Activated CD4-positive, alpha-beta T cell treated with anti-CD3 and anti-CD28 coated beads for 4 hours (primary cell): ENCODE measurements around the gene TUBB4A.
"Not testable (repeated sequence)": the region's sequence is repeated elsewhere in the genome, so short reads cannot be mapped to it uniquely, and the experiment has no call there.

ENCODE experiments used
- DNase-seq, 2 donors: peaks; one replicate each; pipeline ENCODE4 v3.0.0-alpha.2; 2020

The TUBB4A gene

GRCh38 chr19:6501740-6502648, at the start of gene TUBB4A:
Gene TUBB4A, minus strand, starts transcription at chr19:6502309. Its CDS starts 97 bp downstream, at chr19:6502212.
- peak in 1 of 2 donors; percentile 39 for DNase-seq

- DNase-seq: no peak
Observed at GRCh38 chr19:6551091-6551490, 49.0 kb upstream of the TUBB4A start.

GRCh38 chr19:6550679-6551078, 48.6 kb upstream of the TUBB4A start:
- not testable (repeated sequence) for DNase-seq

DNA sequence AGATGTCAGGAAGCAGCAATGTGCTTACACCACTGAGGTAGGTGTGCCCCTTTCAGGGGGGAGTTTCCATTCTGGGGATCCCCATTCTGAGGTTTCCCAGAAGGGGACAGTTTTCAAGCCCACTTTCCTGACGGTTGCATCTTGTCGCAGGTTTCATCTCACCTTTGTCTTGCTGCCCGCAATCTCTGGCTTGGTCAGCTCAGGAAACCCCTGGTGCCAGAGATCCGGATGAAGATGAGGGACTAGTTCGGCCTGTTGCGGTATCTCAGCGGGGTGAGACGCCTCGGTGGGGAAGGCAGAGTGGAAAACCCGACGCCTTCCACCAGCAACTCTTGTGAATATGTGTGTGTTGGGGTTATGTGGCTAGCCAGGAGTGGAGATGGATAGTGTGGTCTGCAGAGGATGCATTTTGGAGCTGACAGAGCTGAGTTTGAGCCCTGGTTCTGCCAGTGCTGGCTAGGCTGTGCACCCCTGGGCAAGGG, 41.8 kb upstream of the TUBB4A start:
- DNase-seq: no peak

GRCh38 chr19:6540918-6541689, 39.0 kb upstream of the TUBB4A start:
- no peak for DNase-seq

GRCh38 chr19:6539514-6539913, 37.4 kb upstream of the TUBB4A start:
- DNase-seq: no peak

DNA sequence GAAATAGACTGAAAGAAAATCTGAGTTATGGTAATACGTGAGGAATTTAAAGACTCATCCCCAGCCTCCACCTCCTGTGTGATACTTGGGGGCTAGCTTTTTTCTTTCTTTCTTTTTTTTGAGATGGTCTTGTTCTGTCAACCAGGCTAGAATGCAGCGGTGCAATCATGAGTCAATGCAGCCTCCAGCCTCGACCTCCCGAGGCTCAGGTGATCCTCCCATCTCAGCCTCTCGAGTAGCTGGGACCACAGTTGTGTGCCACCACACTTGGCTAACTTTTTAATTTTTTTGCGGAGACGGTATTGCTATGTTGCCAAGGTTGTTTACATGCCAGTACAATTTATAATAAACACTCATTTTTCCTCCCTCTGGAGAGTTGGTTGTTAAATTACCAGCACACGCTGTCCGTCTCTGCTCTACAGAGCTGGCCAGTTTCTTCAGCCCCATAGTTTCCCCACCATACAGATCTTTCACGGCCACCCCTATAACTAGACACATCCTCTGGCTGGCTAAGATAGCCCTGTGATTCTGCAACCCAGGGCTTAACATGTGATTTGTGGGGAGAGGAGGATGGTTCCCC, 33.5 kb upstream of the TUBB4A start:
- no peak for DNase-seq

- DNase-seq: no peak
Observed at GRCh38 chr19:6534451-6535093, 32.5 kb upstream of the TUBB4A start.

DNA sequence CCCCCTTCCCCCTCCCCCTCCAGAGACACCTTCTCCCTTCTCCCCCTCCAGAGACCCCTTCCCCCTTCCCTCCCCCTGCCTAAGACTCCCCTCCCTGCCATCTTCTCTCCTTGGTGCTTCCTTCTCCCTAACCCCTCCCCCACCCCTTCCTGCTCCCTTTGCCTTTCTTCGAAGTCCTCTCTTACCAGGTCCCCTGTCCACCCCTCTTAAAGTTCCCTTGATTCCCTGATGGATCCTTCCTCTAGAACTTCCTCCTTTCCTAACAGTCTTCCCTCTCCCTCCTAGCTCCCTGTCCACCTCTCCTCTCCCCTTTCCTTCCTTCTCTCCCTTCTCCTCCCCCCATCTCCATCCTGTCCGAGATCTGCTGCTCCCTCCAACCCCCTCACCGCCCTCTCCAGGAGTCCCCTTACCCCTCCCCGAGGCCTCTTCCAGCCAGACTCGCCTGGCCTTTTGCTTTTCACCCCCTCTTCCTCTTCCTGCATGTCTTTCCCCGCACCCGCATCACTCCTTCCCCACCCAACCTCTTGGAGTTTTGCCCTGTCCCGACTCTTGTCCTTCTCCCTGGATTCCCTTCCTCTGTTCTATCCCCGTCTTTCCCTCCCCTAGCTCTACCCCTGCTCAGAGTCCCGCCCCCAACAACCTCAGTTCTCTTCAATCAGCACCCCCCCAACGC, 31.8 kb upstream of the TUBB4A start:
- DNase-seq: no peak

DNA sequence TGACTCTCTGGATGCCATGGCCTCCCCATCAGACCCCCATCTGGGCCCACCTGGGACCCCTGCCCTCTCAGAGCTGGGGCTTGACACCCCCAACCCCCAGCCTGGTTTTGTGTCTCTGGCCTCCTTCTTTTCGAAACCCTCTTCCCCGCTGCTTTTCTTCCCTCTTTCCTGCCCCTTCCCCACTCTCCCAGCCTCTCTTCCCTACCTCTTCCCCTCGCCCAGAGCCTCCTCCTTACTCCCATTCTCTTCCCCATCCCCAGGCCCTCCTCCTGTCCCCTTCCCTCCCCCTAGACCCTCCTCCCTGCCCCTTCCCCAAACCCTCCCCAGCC, 30.9 kb upstream of the TUBB4A start:
- no peak for DNase-seq

GRCh38 chr19:6532244-6532999, 30.3 kb upstream of the TUBB4A start:
- DNase-seq: no peak

GRCh38 chr19:6531956-6532243, 29.8 kb upstream of the TUBB4A start:
- DNase-seq: no peak

GRCh38 chr19:6531163-6531955, 29.2 kb upstream of the TUBB4A start:
- DNase-seq: peak in 1 of 2 donors; percentile 18

DNA sequence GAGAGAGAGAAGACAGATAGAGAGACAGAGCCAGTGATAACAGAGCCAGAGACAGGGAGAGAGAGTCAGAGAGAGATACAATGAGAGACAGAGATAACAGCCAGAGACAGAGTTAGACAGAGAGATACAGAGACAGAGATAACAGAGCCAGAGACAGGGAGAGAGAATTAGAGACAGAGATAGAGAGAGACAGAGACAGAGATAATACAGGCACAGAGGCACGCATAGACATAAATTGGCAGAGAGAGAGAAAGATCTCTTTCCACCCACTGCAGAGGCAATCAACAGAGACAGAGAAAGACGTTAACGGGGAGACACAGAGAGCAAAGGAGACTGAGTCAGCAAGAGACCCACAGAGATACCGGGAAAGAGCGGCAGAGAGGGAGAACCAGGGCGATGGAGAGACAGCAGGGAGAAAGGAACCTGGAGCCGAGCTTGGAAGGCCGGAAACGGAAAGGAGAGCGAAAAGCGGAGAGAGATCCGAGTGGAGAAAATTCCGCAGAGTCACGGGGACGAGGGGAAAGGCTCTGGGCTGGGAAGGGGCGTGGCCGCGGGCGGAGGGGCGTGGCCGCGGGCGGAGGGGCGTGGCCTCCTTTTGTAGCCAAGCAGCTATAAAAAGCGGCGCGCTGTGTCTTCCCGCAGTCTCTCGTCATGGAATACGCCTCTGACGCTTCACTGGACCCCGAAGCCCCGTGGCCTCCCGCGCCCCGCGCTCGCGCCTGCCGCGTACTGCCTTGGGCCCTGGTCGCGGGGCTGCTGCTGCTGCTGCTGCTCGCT, 28.5 kb upstream of the TUBB4A start, which contains the start of gene TNFSF9:
TNFSF9 (plus strand) TSS at position 641 of the 777 bp plus-strand sequence; CDS start at position 652, 11 bp downstream.
- peak; percentile 77 to 82 for DNase-seq

DNA sequence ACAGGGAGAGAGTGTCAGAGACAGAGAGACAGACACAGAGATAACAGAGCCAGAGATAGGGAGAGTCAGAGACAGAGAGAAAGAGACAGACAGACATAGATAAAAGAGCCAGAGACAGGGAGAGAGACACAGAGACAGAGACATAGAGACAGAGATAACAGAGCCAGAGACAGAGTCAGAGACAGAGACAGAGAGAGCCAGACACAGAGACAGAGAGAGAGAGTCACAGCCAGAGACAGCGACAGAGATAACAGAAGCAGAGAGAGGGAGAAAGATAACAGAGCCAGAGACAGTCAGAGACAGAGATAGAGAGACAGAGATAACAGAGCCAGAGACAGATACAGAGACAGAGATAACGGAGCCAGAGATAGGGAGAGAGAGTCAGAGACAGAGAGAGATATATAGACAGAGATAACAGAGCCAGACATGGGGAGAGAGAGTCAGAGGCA, 27.9 kb upstream of the TUBB4A start:
- no peak for DNase-seq

GRCh38 chr19:6529351-6529750, 27.2 kb upstream of the TUBB4A start:
- no peak for DNase-seq

DNA sequence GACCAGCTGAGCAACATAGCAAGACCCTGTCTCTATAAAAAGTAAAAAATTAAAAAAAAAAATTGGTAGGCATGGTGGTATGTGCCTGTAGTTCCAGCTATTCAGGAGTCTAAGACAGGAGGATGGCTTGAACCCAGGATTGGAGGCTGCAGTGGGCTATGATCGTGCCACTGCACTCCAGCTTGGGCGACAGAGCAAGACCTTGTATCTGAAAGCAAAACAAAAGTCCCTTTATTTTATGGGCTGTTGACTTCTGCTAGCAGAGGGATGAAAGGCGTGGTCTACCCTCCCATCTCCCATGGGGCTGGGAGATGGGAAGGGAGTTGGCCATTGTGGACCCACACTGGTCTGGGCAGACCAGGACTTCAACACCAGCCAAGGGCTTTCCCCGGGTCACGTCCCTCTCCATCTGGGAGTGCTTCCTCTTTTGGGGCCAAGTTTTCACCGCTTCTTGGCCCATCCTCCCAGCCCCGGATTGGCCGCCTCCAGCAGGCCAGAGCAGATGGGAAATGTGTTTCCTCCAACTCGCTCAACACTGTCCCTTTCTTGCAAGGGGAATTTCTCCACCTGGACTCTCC, 26.5 kb upstream of the TUBB4A start:
- DNase-seq: no peak

DNA sequence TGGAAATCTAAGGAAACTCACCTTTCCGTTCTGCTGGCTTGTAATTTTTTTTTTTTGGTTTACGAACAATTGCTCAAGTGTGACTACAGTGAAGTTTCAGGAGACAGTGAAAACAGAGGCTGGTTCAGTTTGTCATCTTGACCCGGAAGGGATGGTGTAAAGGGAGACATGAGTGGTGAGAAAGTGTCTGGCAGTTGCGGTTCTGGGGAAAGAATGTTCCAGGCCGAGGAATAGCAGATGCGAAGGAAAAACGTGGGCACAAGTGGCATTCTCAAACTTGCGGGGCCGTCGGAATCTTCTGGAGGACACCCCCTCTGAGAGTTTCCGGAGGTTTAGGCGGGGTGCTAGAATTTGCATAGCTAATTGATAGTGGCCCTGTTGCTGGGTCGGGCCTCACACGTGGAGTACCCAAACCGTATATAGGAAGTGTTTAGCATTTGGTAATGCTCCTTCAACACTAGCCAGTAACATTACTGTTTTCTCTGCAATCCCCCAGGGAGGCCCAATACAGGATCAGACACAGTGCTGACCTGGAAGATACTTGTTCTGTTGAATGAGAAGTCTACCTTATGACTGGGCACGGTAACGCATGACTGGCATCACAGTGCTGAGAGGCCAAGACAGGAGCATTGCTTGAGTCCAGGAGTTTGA, 25.9 kb upstream of the TUBB4A start:
- DNase-seq: no peak

DNA sequence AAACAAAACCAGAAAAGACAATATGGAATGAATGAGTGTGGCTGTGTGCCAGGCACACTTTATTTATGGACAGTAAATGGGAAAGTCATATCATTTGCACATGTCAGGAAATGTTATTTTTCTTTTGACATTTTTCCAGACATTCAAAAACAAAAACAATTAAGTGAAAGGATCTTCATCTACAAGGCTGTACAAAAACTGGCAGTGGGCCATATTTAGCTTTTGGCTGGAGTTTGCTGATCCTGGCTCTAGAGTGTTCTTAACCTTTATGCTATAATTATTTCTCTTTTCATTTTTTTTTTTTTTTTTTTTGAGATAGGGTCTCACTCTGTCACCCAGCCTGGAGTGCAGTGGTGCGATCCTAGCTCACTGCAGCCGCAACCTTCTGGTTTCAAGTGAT, 22.2 kb upstream of the TUBB4A start:
- no peak for DNase-seq
